PC-9 (cell line): ENCODE data around the gene ALG5.

ENCODE experiments used
- CTCF ChIP-seq: fragments of 200-600 bp; sonication (generic); conservative IDR thresholded peaks from 2 replicates; pipeline ENCODE4 v1.6.1; 2017; ENCODE audit warnings: mixed run types, antibody characterized with exemption, mild to moderate bottlenecking, moderate library complexity
- EZH2 ChIP-seq: fragments of 200-600 bp; sonication (generic); IDR thresholded peaks from 2 replicates; pipeline ENCODE4 v1.8.0; 2017; ENCODE audit warnings: antibody characterized with exemption, low read depth

GRCh38 chr13:37027639-37028038 is 28.5 kb upstream of the ALG5 start:
- TF ChIP-seq CTCF, result no peak
- no peak for TF ChIP-seq EZH2
